Hepatocyte (in vitro differentiated cells): ENCODE measurements around the gene PROZ.

Experiments
- CTCF ChIP-seq: fragments of 200-600 bp; sonication (generic); IDR thresholded peaks from 2 replicates; pipeline ENCODE4 v1.5.1; 2016; ENCODE audit warnings: antibody characterized with exemption, mild to moderate bottlenecking; ENCODE audit not compliant: poor library complexity
- EZH2 ChIP-seq: fragments of 200-600 bp; sonication (generic); IDR thresholded peaks from 2 replicates; pipeline ENCODE4 v1.6.1; 2016; ENCODE audit warnings: antibody characterized with exemption, mild to moderate bottlenecking, borderline replicate concordance
- EZH2phosphoT487 ChIP-seq: fragments of 200-600 bp; sonication (generic); IDR thresholded peaks from one replicate; pipeline ENCODE4 v1.6.1; 2018; ENCODE audit warnings: antibody characterized with exemption, mild to moderate bottlenecking, low read depth, moderate library complexity; ENCODE audit not compliant: unreplicated experiment, severe bottlenecking

GRCh38 chr13:113179374-113180230 lies 21.2 kb downstream of the PROZ start:
- TF ChIP-seq CTCF (no peak), EZH2 (no peak), EZH2phosphoT487 (no peak)
